GM12874 (cell line): Measurements from ENCODE around the gene GNG12.

Experiments used
- TF ChIP-seq, protein P1 (sequence below): IDR thresholded peaks from 2 replicates; pipeline ENCODE4 v1.5.1; 2011; ENCODE audit warnings: low read depth, mild to moderate bottlenecking, control low read depth, low read length, moderate library complexity; ENCODE audit not compliant: insufficient read depth

The GNG12 gene

DNA sequence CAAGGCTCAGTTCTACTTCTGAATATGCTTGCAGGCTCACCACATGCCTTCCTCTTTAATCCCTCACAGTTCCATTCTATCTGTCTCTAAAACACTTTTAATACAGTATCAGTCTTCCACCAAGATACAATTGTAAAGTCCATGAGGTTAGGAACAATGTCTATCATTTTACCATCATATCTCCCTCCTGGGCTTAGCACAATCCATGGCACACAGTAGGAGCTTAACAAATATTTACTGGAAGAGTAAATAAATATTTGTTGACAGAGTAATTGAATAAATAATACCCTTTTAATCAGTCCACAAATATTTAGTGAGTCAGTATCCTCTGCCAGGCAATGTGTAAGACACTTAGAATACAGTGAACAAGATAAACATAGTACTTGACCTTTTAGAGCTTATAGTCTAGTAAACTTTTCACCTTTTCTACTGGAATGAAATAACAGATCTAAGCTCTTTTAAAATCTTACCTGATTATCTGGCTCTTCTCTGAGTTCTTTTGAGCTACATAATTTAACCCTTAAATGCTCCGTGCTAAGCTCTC, 160.9 kb downstream of the GNG12 start:
- TF ChIP-seq, protein P1, sequence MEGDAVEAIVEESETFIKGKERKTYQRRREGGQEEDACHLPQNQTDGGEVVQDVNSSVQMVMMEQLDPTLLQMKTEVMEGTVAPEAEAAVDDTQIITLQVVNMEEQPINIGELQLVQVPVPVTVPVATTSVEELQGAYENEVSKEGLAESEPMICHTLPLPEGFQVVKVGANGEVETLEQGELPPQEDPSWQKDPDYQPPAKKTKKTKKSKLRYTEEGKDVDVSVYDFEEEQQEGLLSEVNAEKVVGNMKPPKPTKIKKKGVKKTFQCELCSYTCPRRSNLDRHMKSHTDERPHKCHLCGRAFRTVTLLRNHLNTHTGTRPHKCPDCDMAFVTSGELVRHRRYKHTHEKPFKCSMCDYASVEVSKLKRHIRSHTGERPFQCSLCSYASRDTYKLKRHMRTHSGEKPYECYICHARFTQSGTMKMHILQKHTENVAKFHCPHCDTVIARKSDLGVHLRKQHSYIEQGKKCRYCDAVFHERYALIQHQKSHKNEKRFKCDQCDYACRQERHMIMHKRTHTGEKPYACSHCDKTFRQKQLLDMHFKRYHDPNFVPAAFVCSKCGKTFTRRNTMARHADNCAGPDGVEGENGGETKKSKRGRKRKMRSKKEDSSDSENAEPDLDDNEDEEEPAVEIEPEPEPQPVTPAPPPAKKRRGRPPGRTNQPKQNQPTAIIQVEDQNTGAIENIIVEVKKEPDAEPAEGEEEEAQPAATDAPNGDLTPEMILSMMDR: no peak

DNA sequence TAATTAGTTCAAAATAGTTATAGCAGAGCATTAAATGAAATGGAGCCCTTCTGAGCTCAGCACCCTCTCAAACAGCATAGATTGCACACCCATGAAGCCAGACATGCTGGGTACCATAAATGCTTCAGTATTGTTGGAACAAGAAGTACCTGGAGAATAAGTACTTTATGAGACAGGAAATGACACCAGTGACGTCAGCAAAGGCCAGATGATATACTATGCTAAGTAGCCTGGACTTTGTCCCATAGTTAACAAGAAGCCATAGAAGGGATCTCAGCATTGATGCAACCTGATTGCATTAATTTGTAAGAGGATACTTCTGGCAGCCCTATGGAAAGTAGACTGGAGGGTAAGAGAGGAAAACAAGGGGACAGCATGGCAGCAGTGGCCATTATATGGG, 164.6 kb downstream of the GNG12 start:
- TF ChIP-seq, protein P1: no peak

DNA sequence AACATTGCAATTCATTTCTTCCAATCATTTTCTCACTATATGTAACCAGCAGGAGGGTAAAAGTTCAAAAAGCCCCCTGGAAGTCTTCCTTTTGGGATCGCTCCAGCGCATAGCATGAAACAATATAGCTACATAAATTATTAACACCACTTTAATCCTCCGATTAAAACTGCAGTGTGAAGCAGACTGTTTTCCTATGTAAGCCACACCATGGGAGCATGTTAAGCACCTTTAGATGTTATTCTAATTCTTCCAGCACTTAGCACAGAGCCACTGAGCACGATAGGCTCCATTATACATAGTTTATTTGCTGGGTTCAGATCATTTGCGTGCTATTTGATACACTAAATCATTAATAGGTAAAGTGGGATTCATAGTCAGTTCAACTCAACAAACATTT, 166.6 kb downstream of the GNG12 start:
- TF ChIP-seq, protein P1: no peak

DNA sequence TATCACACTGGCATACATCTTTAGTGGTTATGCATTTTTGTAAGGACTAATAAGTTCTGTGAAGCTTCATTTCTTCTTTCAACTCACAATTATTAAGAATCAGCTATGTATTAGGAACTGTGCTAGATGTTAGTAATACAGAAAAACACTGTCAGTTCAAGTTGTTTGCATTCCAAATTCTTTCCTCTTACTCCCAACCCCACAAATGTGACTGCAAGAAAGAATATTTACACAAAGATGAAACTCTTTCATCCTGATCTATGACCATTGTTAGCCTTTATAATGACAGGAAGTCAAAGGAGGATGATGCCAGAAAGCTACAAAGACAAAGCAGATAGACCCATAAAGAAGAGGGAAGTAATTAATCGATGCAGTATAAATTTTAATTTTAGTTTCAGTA, 169.2 kb downstream of the GNG12 start:
- TF ChIP-seq, protein P1: no peak

DNA sequence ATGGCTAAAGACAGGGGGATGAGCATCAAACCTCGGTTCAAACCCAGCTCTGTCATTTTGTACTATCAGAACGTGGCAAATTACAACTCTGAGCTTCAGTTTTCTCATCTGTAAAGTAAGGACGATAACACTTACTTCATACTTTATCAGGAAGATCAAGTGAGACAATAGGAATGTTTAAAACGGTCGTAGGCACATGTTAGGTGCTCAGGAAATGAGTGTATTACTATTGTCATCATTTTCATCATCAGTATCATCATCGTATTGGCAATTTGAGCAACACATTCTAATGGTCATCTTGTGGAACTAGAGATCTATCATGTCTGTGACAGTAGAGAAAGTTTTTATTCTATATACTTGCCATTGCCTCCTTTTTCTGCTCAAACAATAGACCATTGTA, 170.4 kb downstream of the GNG12 start:
- TF ChIP-seq, protein P1: no peak

DNA sequence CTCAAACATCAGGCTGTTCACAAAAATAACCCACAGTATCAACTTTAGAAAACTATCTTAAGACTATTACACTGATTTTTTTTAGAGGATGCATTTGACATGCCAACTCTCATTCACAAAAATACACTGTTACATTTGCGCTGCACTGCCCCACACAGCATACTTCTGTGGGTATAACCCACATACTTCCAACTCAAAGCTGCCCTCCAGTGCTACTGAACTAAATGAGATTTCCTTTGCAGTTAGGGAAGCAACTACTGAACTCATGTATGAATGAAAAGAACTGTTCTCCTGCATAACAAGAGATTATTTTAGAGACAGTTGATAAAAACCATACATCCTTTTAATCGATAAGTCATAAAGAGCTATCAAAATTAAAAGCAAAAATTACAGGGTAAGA, 174.0 kb downstream of the GNG12 start:
- TF ChIP-seq, protein P1: no peak

DNA sequence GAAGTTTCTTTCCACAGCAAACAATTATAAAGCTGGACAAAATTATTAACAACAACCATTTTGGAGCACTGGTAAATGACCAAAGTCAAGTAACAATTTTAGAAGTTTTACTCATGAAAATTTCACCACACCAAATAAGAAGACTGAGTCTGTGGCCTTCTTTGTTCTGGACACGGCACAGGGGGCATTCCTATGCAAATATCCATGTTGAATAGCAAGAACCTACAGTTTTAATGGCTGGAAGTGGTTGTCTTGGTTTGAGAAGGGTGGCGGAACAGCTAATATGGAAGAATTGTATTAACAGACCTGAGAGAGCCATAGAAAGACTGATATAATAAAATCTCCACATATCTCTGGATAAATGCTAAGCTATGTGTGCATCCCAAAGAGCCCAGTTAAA, 177.7 kb downstream of the GNG12 start:
- TF ChIP-seq, protein P1: no peak
